GM18867 (cell line): Measurements from ENCODE around the gene IRX5.

ENCODE experiments used
- ATAC-seq: cut with Tn5 transposase; IDR thresholded peaks from one replicate; pipeline ENCODE4 v1.9.1; 2021; ENCODE audit warnings: mild to moderate bottlenecking, moderate library complexity; ENCODE audit not compliant: unreplicated experiment

IRX5 gene

GRCh38 chr16:54944002-54944401 lies 13.3 kb downstream of the IRX5 start:
- peak; percentile 67 for ATAC-seq

- no peak for ATAC-seq
Measured at GRCh38 chr16:54945063-54945462, 14.4 kb downstream of the IRX5 start.

- ATAC-seq, result no peak
Measured at GRCh38 chr16:54946909-54947308, 16.2 kb downstream of the IRX5 start.

DNA sequence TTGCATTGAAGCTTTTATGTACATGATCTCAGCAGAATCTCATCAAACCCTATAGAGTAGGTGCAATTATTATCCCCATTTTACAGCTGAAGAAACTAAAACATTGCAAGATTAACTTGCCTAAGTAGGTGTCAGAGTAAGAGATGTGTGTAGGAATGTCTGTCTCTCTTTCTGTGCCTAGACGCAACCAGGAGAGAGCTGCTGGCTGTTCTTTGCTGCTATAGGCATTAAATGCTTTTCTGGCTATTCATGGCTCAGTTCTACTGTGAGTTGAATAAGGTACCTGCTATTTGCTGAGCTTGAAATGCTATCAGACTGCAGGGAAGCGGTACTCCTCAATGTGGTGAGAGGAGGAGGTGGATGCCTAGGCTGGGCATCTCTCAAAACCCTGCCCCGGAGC lies 17.0 kb downstream of the IRX5 start:
- no peak for ATAC-seq

DNA sequence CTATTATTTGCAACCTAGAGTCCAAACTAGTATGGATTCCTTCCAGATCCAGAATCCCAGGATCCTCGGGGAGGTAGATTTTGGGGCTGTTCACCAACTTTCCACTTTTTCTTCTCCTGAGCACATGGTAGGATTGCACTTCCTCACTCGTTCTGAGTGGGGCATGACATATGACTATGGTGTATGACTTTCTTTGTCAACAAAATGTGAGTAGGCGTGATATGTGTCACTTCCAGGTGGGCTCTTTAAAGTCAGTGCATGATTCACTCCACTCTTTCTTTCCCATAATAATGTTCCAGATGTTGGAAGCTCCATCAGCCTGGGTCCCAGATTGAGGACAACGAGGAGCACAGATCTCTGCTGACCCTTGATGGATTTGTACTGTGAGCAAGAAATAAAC lies 21.5 kb downstream of the IRX5 start:
- no peak for ATAC-seq

- ATAC-seq, result no peak
Measured at GRCh38 chr16:54953461-54953860, 22.8 kb downstream of the IRX5 start.

DNA sequence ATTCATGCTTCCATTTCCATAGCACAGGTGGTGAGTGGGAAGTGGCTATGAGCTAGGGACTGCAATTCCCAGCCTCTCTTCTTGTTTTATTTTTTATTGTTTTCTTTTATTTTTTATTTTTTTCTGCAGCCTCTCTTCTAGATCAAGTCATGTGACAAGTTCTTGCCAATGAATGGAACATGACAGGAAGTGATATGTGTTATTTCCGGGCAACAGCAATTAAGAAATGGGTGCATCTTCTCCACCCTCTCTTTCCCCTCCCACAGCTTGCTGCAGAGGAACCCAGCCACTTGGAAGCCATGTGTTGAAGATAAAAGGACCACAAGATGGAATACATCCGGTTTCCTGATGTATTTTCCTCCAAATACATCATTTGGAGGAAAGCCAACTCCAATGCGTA lies 23.6 kb downstream of the IRX5 start:
- ATAC-seq, result no peak

GRCh38 chr16:54955757-54956156 lies 25.1 kb downstream of the IRX5 start:
- no peak for ATAC-seq

GRCh38 chr16:54957403-54958166 lies 26.9 kb downstream of the IRX5 start:
- no peak for ATAC-seq

- no peak for ATAC-seq
Measured at GRCh38 chr16:54962045-54962444, 31.4 kb downstream of the IRX5 start.

- ATAC-seq, result no peak
Measured at GRCh38 chr16:54964239-54964638, 33.6 kb downstream of the IRX5 start.

- ATAC-seq, result no peak
Measured at GRCh38 chr16:54965464-54965863, 34.8 kb downstream of the IRX5 start.

GRCh38 chr16:54968011-54968410 lies 37.3 kb downstream of the IRX5 start:
- no peak for ATAC-seq

GRCh38 chr16:54968784-54969183 lies 38.1 kb downstream of the IRX5 start:
- ATAC-seq, result no peak

DNA sequence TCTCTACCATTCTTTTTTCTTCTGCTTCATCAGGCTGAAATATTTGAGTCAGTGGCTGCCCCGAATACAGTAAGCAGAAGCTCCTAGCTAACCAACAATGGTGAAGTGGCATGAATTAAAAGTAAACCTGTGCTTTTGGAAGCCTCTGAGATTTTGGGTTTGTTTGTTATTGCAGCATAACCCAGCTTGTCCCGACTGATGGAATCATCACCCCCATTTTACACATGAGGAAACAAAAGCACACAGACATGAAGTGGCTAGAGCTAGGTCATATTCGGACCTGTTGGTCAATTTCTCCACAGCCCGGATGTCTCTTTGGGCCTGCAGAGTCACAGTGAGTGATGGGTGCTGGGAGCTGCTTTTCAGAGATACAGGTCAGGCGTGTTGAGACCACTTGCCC lies 39.4 kb downstream of the IRX5 start:
- no peak for ATAC-seq

DNA sequence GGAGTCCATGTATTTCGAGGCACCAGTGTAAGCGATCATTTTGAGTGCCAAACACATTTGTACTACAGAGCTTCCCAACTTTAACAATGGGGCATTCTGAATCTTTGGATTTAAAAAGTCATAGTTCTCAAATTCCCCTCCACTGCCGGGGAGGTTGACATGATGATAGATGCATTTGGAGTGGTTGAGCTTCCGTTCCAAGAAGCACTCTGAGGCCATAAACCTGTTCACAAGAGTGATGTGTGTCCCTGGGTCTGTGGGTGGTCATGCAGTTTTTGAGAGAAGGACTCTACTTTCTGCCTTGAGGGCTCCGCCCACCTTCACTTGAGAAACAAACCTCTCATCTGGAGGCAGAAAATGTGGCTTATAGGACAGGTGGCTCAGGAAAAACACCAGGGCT lies 43.7 kb downstream of the IRX5 start:
- no peak for ATAC-seq

DNA sequence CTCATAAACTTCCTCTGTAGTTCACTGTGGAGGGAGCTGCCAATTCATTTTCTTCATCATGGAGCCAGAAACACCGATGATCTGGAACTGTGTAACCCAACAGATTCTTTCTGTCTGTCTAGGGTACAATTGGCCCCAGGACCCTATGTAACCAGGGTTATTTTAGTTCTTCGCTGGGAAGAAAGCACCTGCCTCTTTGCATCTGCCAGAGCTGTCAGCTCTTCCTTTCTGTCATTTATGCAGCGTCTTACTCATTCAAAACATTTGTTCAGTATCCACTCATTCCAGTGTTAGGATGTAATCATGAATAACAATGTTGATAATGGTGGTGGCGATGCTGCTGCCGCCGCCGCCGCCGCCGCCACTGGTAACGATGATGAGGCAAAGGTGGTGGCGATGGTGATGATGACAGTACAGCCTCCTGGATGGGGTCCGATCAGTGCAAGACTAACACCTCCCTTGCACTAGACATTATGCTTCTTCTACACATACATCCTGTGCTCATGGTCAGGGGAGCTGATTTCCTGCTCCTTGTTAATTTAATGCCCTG lies 46.1 kb downstream of the IRX5 start:
- ATAC-seq, result no peak

GRCh38 chr16:54977211-54977610 lies 46.5 kb downstream of the IRX5 start:
- no peak for ATAC-seq

- no peak for ATAC-seq
Measured at GRCh38 chr16:54980821-54981220, 50.2 kb downstream of the IRX5 start.
